Activated CD4-positive, alpha-beta memory T cell treated with anti-CD3 and anti-CD28 coated beads for 36 hours (primary cell): ENCODE results near the gene CCDC24. TPM values are rescaled to one million over a fixed set of nuclear protein-coding genes. Genes with fewer than 3 reads are reported as not detected.
A peak's percentile ranks its signal among the peaks of the same experiment; 100 is the strongest.

Experiments
- CTCF ChIA-PET: fragments of 350-600 bp; sonication (Branson Sonifier 250); formaldehyde crosslinking; loops from one replicate; lab custom pipeline; 2021; ENCODE audit warnings: antibody characterized with exemption, inconsistent platforms; lab: Charles Lee
- POLR2A ChIA-PET: fragments of 350-600 bp; sonication (Branson Sonifier 250); formaldehyde crosslinking; loops from one replicate; lab custom pipeline; 2021; ENCODE audit warnings: antibody characterized with exemption; lab: Charles Lee
- DNase-seq: peaks from one replicate; pipeline ENCODE4 v3.0.0-alpha.2; 2020
- H3K27ac Mint-ChIP-seq: one replicate; pipeline ENCODE4 v1.8.0; 2021; ENCODE audit warnings: mixed read lengths
- H3K27me3 Mint-ChIP-seq: one replicate; pipeline ENCODE4 v1.8.0; 2021; ENCODE audit warnings: mixed read lengths
- H3K36me3 Mint-ChIP-seq: one replicate; pipeline ENCODE4 v1.8.0; 2021; ENCODE audit warnings: mixed read lengths
- H3K4me1 Mint-ChIP-seq: one replicate; pipeline ENCODE4 v1.8.0; 2021; ENCODE audit warnings: low read depth, mixed read lengths
- H3K4me3 Mint-ChIP-seq: one replicate; pipeline ENCODE4 v1.8.0; 2021; ENCODE audit warnings: mild to moderate bottlenecking, mixed read lengths
- H3K9me3 Mint-ChIP-seq: one replicate; pipeline ENCODE4 v1.8.0; 2021; ENCODE audit warnings: mixed read lengths
- intact Hi-C: fragments of 100-400 bp; cut with micrococcal nuclease; formaldehyde crosslinking; loops from one replicate; pipeline ENCODE4 v1.15.1; 2023
- total RNA-seq, 2 experiments: library from RNA; stranded (reverse); gene quantifications; one replicate each; pipeline ENCODE4 v1.2.3, GENCODE V29; 2021

CCDC24 gene
- total RNA-seq, 2 experiments from 2014 or later, result 2.7 to 2.8 TPM

- H3K36me3 Mint-ChIP-seq, result peaks cover 31% of the 10 kb centered on the region
- H3K4me1 Mint-ChIP-seq, result peaks cover 61% of the 10 kb centered on the region
- CTCF ChIA-PET, result interaction anchor here (0.6 to 2.7 kb wide), 8 partner anchors 11 to 212 kb away, joined by 3 to 15 read pairs (median 4); partner anchors contain the start of gene IPO13
These were observed 16.0 kb upstream of the CCDC24 start for GRCh38 chr1:43975249-43975961.

DNA sequence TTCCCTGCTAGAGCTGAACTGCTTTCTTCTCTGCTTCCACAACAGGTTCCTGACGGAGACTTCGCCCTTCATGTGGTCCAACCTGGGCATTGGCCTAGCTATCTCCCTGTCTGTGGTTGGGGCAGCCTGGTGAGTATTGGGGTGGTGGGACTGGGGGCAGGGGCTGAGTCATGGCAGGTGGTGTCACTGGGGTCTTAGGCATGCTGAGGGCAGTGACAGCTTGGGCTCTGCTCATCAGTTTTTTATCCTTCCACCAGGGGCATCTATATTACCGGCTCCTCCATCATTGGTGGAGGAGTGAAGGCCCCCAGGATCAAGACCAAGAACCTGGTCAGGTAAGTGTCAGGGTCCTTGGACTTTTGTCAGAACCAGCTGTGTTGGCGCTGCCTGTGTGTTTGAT, 15.4 kb upstream of the CCDC24 start:
- intact Hi-C loops, result no loop called here
- Mint-ChIP-seq H3K4me1 (peaks cover 60% of the 10 kb centered on the region), H3K27ac (no peak overlapping the region), H3K9me3 (no peaks in the 10 kb centered on the region), H3K27me3 (no peaks in the 10 kb centered on the region), H3K36me3 (peaks cover 35% of the 10 kb centered on the region), H3K4me3 (peak overlapping the region; percentile 83)
- POLR2A ChIA-PET, result interaction anchor here (0.8 to 2.4 kb wide), 4 partner anchors 13 to 755 kb away, joined by 4 to 7 read pairs (median 5); partner anchors contain the start of genes IPO13, RNU5D-1 and SLC6A9
- CTCF ChIA-PET, result interaction anchor here (0.6 to 2.7 kb wide), 7 partner anchors 12 to 212 kb away, joined by 3 to 15 read pairs (median 4); partner anchors contain the start of gene IPO13
- no peak for DNase-seq

More at GRCh38 chr1:43975249-43975961, 16.0 kb upstream of the CCDC24 start:
- H3K9me3 Mint-ChIP-seq, result no peaks in the 10 kb centered on the region
- H3K4me3 Mint-ChIP-seq, result peak overlapping the region; percentile 83
- H3K27me3 Mint-ChIP-seq, result no peaks in the 10 kb centered on the region
- DNase-seq, result peak; percentile 50
- intact Hi-C loops, result no loop called here
- peak overlapping the region; percentile 78 for H3K27ac Mint-ChIP-seq
- POLR2A ChIA-PET, result interaction anchor here (0.6 to 2.4 kb wide), 7 partner anchors 13 to 756 kb away, joined by 3 to 7 read pairs (median 4); partner anchors contain the start of genes IPO13, RNU5D-1 and SLC6A9

- Mint-ChIP-seq H3K9me3 (no peaks in the 10 kb centered on the region), H3K27ac (no peak overlapping the region), H3K4me1 (peaks cover 57% of the 10 kb centered on the region), H3K4me3 (no peak overlapping the region), H3K36me3 (peaks cover 35% of the 10 kb centered on the region), H3K27me3 (no peaks in the 10 kb centered on the region)
- POLR2A ChIA-PET, result no interaction called here
- intact Hi-C loops, result no loop called here
- DNase-seq, result no peak
- CTCF ChIA-PET, result interaction anchor here (1.4 kb wide), 1 partner anchor 28 kb away, joined by 5 read pairs; no protein-coding TSS in a partner anchor
These were observed 14.5 kb upstream of the CCDC24 start for GRCh38 chr1:43976890-43977289.

- H3K27ac Mint-ChIP-seq, result no peak overlapping the region
- peak overlapping the region; percentile 75 for H3K4me3 Mint-ChIP-seq
- ChIA-PET CTCF (interaction anchor here (0.6 kb wide), 1 partner anchor 58 kb away, joined by 3 read pairs; no protein-coding TSS in a partner anchor), POLR2A (no interaction called here)
- no peaks in the 10 kb centered on the region for H3K9me3 Mint-ChIP-seq
- no peak for DNase-seq
- peaks cover 28% of the 10 kb centered on the region for H3K36me3 Mint-ChIP-seq
- no peaks in the 10 kb centered on the region for H3K27me3 Mint-ChIP-seq
- intact Hi-C loops, result no loop called here
- peaks cover 59% of the 10 kb centered on the region for H3K4me1 Mint-ChIP-seq
These were observed 13.8 kb upstream of the CCDC24 start for GRCh38 chr1:43977376-43978263.

DNA sequence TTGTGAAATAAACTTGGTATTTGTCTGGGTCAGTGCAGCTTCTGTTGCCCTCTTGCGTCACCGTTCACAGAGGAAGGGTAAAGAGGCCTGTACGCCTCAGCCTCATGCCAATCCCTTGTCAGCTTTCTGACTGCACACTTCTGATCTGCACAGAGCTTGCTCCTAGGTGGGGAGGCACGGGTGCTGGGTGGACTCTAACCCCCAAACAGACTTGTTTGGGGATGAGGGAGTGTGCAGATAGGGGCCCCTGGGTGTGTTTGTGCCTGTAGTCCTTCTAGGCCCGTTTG, 13.2 kb upstream of the CCDC24 start:
- Mint-ChIP-seq H3K27me3 (no peaks in the 10 kb centered on the region), H3K9me3 (no peaks in the 10 kb centered on the region), H3K4me3 (peak overlapping the region; percentile 75), H3K36me3 (peaks cover 24% of the 10 kb centered on the region), H3K27ac (no peak overlapping the region), H3K4me1 (peaks cover 57% of the 10 kb centered on the region)
- POLR2A ChIA-PET, result no interaction called here
- CTCF ChIA-PET, result no interaction called here
- no peak for DNase-seq
- intact Hi-C loops, result no loop called here

DNA sequence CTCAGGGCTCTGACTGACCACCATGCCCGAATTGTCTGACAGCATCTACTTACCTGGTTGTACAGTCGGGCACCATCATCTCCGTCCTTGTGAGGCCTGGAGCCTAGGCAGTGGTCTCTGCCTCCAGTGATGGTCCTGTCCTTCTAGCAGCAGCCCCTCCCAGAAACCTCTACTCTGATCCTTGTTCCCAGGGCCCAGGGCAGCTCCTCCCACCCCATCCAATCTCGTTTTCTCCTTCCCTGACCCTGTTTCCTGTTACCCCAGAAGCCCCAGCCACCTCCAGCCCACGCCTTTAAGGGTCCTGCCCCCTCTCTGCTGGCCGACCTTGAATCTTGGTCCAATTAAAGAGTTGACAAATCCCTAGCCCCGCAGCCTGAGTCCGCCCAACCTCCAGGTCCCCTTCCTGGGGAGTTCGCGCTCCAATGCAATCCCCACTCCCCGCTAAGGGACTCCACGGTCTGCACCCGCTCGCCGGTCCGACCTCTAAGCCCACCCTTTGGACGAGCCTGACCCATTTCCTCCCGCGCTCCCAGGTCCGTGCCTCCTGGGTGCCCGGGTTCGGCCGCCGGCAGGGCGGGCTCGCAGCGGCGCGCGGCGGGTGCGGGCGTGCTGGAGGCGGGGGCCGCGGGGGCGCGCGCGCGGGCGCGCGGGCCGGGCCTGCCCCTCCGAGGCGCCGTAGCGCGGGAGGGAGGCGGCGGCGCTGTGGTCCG, 12.7 kb upstream of the CCDC24 start, which contains the start of gene B4GALT2:
Gene B4GALT2 (plus strand): TSS at position 660 of the 710 bp plus-strand sequence. CDS start 1,951 bp downstream, outside the sequence.
- peak; percentile 50 for DNase-seq
- peak within 1 kb of the TSS; percentile 88 for H3K4me3 Mint-ChIP-seq
- H3K27ac Mint-ChIP-seq, result no peak within 1 kb of the TSS
- peaks cover 52% of the 10 kb centered on the region for H3K4me1 Mint-ChIP-seq
- H3K36me3 Mint-ChIP-seq, result peaks cover 24% of the 10 kb centered on the region
- ChIA-PET CTCF (no interaction called here), POLR2A (no interaction called here)
- no peaks in the 10 kb centered on the region for H3K9me3 Mint-ChIP-seq
- no peaks in the 10 kb centered on the region for H3K27me3 Mint-ChIP-seq
- intact Hi-C loops, result no loop called here

DNA sequence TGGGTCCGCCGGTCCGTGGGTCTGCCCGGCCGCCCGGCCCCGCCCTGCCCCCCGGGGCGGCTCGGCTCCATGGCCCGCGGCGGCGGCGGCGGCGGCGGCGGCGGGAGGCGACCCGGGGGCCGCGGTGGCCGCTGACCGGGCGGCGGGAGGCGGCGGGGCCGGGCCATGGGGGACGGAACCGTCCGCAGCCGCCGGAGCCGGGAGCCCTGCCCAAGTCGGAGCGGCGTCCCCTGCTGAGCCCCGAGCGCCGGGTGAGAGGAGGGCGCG, 12.2 kb upstream of the CCDC24 start:
- no peaks in the 10 kb centered on the region for H3K27me3 Mint-ChIP-seq
- no peaks in the 10 kb centered on the region for H3K9me3 Mint-ChIP-seq
- H3K4me3 Mint-ChIP-seq, result no peak overlapping the region
- H3K36me3 Mint-ChIP-seq, result peaks cover 26% of the 10 kb centered on the region
- CTCF ChIA-PET, result no interaction called here
- no peak for DNase-seq
- H3K27ac Mint-ChIP-seq, result no peak overlapping the region
- POLR2A ChIA-PET, result no interaction called here
- intact Hi-C loops, result no loop called here
- peaks cover 47% of the 10 kb centered on the region for H3K4me1 Mint-ChIP-seq

GRCh38 chr1:43979528-43980254, 11.7 kb upstream of the CCDC24 start:
- ChIA-PET POLR2A (interaction anchor here (0.9 kb wide), 1 partner anchor 32 kb away, joined by 3 read pairs; the partner anchor contains the start of gene IPO13), CTCF (no interaction called here)
- no peaks in the 10 kb centered on the region for H3K27me3 Mint-ChIP-seq
- peak; percentile 46 for DNase-seq
- H3K4me3 Mint-ChIP-seq, result peak overlapping the region; percentile 88
- H3K27ac Mint-ChIP-seq, result no peak overlapping the region
- H3K36me3 Mint-ChIP-seq, result peaks cover 29% of the 10 kb centered on the region
- H3K4me1 Mint-ChIP-seq, result peaks cover 46% of the 10 kb centered on the region
- intact Hi-C loops, result no loop called here
- no peaks in the 10 kb centered on the region for H3K9me3 Mint-ChIP-seq

GRCh38 chr1:43980255-43981134, 10.9 kb upstream of the CCDC24 start:
- DNase-seq, result no peak
- H3K36me3 Mint-ChIP-seq, result peaks cover 31% of the 10 kb centered on the region
- peak overlapping the region; percentile 88 for H3K4me3 Mint-ChIP-seq
- ChIA-PET CTCF (no interaction called here), POLR2A (interaction anchor here (0.9 kb wide), 1 partner anchor 33 kb away, joined by 3 read pairs; the partner anchor contains the start of gene IPO13)
- intact Hi-C loops, result no loop called here
- peaks cover 45% of the 10 kb centered on the region for H3K4me1 Mint-ChIP-seq
- no peaks in the 10 kb centered on the region for H3K9me3 Mint-ChIP-seq
- H3K27ac Mint-ChIP-seq, result no peak overlapping the region
- H3K27me3 Mint-ChIP-seq, result no peaks in the 10 kb centered on the region

- Mint-ChIP-seq H3K9me3 (no peaks in the 10 kb centered on the region), H3K27ac (no peak overlapping the region), H3K4me1 (peaks cover 39% of the 10 kb centered on the region), H3K4me3 (no peak overlapping the region), H3K27me3 (no peaks in the 10 kb centered on the region), H3K36me3 (peaks cover 33% of the 10 kb centered on the region)
- ChIA-PET POLR2A (no interaction called here), CTCF (interaction anchor here (1.2 kb wide), 1 partner anchor 46 kb away, joined by 3 read pairs; no protein-coding TSS in a partner anchor)
- no peak for DNase-seq
- intact Hi-C loops, result no loop called here
These were observed 10.3 kb upstream of the CCDC24 start for GRCh38 chr1:43981135-43981491.
